NB4 (cell line): ENCODE results near the gene CD200R1L.
A peak's percentile ranks its signal among the peaks of the same experiment; 100 is the strongest.

Source experiments
- DNase-seq: peaks from one replicate; pipeline ENCODE4 v3.0.0; 2010; ENCODE audit warnings: low read depth
- H3K4me3 ChIP-seq: one replicate; pipeline ENCODE4 v1.5.1; 2011; ENCODE audit warnings: mild to moderate bottlenecking, low read depth, low read length, moderate library complexity
- MYC ChIP-seq: IDR thresholded peaks from 2 replicates; pipeline ENCODE4 v1.6.1; 2011; ENCODE audit warnings: low read depth, low read length
- POLR2A ChIP-seq: IDR thresholded peaks from 2 replicates; pipeline ENCODE4 v1.6.1; 2011; ENCODE audit warnings: mild to moderate bottlenecking; ENCODE audit not compliant: insufficient read length; ENCODE audit errors: extremely low read depth
- TF ChIP-seq, protein P1 (sequence below): IDR thresholded peaks from 2 replicates; pipeline ENCODE4 v1.6.1; 2011; ENCODE audit warnings: low read depth, low read length
- TF ChIP-seq, protein P2 (sequence below): IDR thresholded peaks from one replicate; pipeline ENCODE4 v1.5.1; 2012; ENCODE audit warnings: low read depth, low read length

CD200R1L gene

GRCh38 chr3:112770951-112771350 is 75.7 kb downstream of the CD200R1L start:
- TF ChIP-seq MYC (no peak), POLR2A (no peak)
- TF ChIP-seq, protein P1, sequence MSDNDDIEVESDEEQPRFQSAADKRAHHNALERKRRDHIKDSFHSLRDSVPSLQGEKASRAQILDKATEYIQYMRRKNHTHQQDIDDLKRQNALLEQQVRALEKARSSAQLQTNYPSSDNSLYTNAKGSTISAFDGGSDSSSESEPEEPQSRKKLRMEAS, result no peak
- TF ChIP-seq, protein P2, sequence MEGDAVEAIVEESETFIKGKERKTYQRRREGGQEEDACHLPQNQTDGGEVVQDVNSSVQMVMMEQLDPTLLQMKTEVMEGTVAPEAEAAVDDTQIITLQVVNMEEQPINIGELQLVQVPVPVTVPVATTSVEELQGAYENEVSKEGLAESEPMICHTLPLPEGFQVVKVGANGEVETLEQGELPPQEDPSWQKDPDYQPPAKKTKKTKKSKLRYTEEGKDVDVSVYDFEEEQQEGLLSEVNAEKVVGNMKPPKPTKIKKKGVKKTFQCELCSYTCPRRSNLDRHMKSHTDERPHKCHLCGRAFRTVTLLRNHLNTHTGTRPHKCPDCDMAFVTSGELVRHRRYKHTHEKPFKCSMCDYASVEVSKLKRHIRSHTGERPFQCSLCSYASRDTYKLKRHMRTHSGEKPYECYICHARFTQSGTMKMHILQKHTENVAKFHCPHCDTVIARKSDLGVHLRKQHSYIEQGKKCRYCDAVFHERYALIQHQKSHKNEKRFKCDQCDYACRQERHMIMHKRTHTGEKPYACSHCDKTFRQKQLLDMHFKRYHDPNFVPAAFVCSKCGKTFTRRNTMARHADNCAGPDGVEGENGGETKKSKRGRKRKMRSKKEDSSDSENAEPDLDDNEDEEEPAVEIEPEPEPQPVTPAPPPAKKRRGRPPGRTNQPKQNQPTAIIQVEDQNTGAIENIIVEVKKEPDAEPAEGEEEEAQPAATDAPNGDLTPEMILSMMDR, result no peak
- H3K4me3 ChIP-seq, result no peak overlapping the region
- no peak for DNase-seq

DNA sequence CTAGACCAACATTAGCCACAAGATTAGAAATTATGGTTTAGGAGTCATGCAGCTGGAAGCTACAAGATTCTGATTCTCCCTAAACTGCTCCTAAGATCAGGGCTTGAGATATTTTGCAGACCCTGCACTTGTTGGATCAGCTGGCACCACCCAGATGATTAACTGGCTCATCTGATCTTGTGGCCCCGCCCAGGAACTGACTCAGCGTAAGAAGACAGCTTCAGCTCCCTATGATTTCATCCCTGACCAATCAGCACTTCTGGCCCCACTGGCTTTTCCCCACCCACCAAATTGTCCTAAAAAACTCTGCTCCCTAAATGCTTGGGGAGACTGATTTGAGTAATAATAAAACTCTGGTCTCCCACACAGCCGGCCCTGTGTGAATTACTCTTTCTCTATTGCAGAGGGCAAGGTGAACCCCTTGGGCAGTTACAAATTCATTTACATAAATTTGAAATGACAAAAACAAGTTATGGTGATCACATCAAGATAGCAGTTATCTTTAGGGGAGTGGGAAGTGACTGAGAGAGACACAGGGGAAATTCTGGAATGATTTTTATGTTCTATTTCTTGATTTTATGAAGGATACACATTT is 76.5 kb downstream of the CD200R1L start:
- no peak overlapping the region for H3K4me3 ChIP-seq
- peak; percentile 41 for DNase-seq
- TF ChIP-seq MYC (no peak), POLR2A (no peak)
- TF ChIP-seq, protein P2, result no peak
- TF ChIP-seq, protein P1, result no peak

- no peak overlapping the region for H3K4me3 ChIP-seq
- TF ChIP-seq, protein P1, result no peak
- TF ChIP-seq, protein P2, result no peak
- TF ChIP-seq POLR2A (no peak), MYC (no peak)
- DNase-seq, result no peak
Observed at GRCh38 chr3:112769286-112769978, 77.2 kb downstream of the CD200R1L start.

- TF ChIP-seq POLR2A, result no peak
- TF ChIP-seq, protein P1, result no peak
- H3K4me3 ChIP-seq, result no peak overlapping the region
- no peak for DNase-seq
Observed at GRCh38 chr3:112767777-112768176, 78.9 kb downstream of the CD200R1L start.

DNA sequence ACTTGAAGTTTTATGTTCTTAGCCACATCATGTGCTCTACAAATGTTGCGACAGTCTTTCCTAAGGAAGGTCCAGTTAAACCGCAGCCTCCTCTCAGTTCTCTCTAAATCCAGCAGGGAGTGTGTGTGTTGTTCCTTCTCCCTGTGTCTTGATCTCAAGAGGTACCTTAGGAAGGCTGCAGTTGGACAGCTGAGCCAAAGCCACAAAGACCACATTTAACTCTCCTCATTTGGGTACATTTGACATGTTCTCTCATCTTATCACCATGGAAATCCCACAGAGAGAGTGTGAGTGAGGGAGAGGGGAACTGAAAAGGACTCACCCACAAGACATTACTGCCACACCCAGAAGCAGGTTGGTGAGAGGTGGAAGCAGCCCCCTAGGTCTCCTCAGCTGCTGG is 79.5 kb downstream of the CD200R1L start:
- peak; percentile 82 for DNase-seq
- TF ChIP-seq, protein P1, result no peak
- TF ChIP-seq, protein P2, result no peak
- TF ChIP-seq MYC, result no peak
- no peak for TF ChIP-seq POLR2A
- no peak overlapping the region for H3K4me3 ChIP-seq
